HL-60 (cell line): Measurements from ENCODE around the gene CDC42BPA.

ENCODE experiments used
- CTCF ChIP-seq: IDR thresholded peaks from one replicate; pipeline ENCODE4 v1.5.1; 2011; ENCODE audit warnings: low read length, control low read depth, inconsistent platforms; ENCODE audit not compliant: insufficient read depth
- POLR2AphosphoS5 ChIP-seq: IDR thresholded peaks from 2 replicates; pipeline ENCODE4 v1.6.1; 2012; ENCODE audit warnings: low read depth
- SPI1 ChIP-seq: IDR thresholded peaks from 2 replicates; pipeline ENCODE4 v1.6.1; 2012; ENCODE audit warnings: low read depth, mild to moderate bottlenecking, borderline replicate concordance

- TF ChIP-seq CTCF (no peak), POLR2AphosphoS5 (no peak), SPI1 (no peak)
Measured at GRCh38 chr1:227305894-227306626, 12.2 kb downstream of the CDC42BPA start.
